ENCODE measurements around the gene GCNA.
A peak's percentile ranks its signal among the peaks of the same experiment; 100 is the strongest.
"Not testable (repeated sequence)": the region's sequence is repeated elsewhere in the genome, so short reads cannot be mapped to it uniquely, and the experiment has no call there.

The GCNA gene

GRCh38 chrX:71578253-71579135 is at the start of gene GCNA:
TSS of gene GCNA (plus strand) at chrX:71578437. CDS start at chrX:71580822, 2,385 bp downstream.
- no peak for DNase-seq (ENCODE audit: low read depth)

GRCh38 chrX:71532078-71532752 is 46.0 kb upstream of the GCNA start:
- no peak for DNase-seq (ENCODE audit: low read depth)

- peak; percentile 95 for DNase-seq (ENCODE audit: low read depth)
Observed at GRCh38 chrX:71532753-71533425, 45.3 kb upstream of the GCNA start, which contains the start of gene OGT. TSS of gene OGT (plus strand) at chrX:71533104. CDS start at chrX:71533300, 196 bp downstream.

GRCh38 chrX:71533516-71533850 is 44.8 kb upstream of the GCNA start:
- DNase-seq (ENCODE audit: low read depth), result no peak

GRCh38 chrX:71533851-71534561 is 44.2 kb upstream of the GCNA start:
- no peak for DNase-seq (ENCODE audit: low read depth)

GRCh38 chrX:71534773-71535544 is 43.3 kb upstream of the GCNA start:
- no peak for DNase-seq (ENCODE audit: low read depth)

- no peak for DNase-seq (ENCODE audit: low read depth)
Observed at GRCh38 chrX:71536285-71536684, 42.0 kb upstream of the GCNA start.

- DNase-seq (ENCODE audit: low read depth), result no peak
Observed at GRCh38 chrX:71537743-71538142, 40.5 kb upstream of the GCNA start.

GRCh38 chrX:71540801-71541200 is 37.4 kb upstream of the GCNA start:
- no peak for DNase-seq (ENCODE audit: low read depth)

- DNase-seq (ENCODE audit: low read depth), result no peak
Observed at GRCh38 chrX:71541210-71542022, 36.8 kb upstream of the GCNA start.

GRCh38 chrX:71542411-71542810 is 35.8 kb upstream of the GCNA start:
- DNase-seq (ENCODE audit: low read depth), result no peak

GRCh38 chrX:71542825-71543224 is 35.4 kb upstream of the GCNA start:
- no peak for DNase-seq (ENCODE audit: low read depth)

GRCh38 chrX:71543316-71543715 is 34.9 kb upstream of the GCNA start:
- DNase-seq (ENCODE audit: low read depth), result no peak

- DNase-seq (ENCODE audit: low read depth), result no peak
Observed at GRCh38 chrX:71545364-71545763, 32.9 kb upstream of the GCNA start.

GRCh38 chrX:71546879-71547278 is 31.4 kb upstream of the GCNA start:
- DNase-seq (ENCODE audit: low read depth), result no peak

GRCh38 chrX:71547339-71547738 is 30.9 kb upstream of the GCNA start:
- DNase-seq (ENCODE audit: low read depth), result no peak

GRCh38 chrX:71549986-71550385 is 28.3 kb upstream of the GCNA start:
- DNase-seq (ENCODE audit: low read depth), result no peak

- no peak for DNase-seq (ENCODE audit: low read depth)
Observed at GRCh38 chrX:71550578-71550977, 27.7 kb upstream of the GCNA start.

GRCh38 chrX:71556036-71556435 is 22.2 kb upstream of the GCNA start:
- no peak for DNase-seq (ENCODE audit: low read depth)

- no peak for DNase-seq (ENCODE audit: low read depth)
Observed at GRCh38 chrX:71558920-71559319, 19.3 kb upstream of the GCNA start.

GRCh38 chrX:71559773-71560172 is 18.5 kb upstream of the GCNA start:
- not testable (repeated sequence) for DNase-seq (ENCODE audit: low read depth)
